Endodermal cell (in vitro differentiated cells): ENCODE data around the gene PROK2. TPM values are rescaled to one million over a fixed set of nuclear protein-coding genes. Genes with fewer than 3 reads are reported as not detected.

Experiments used
- DNase-seq: peaks from one replicate; pipeline ENCODE4 v3.0.0-alpha.2; 2017
- H3K27ac ChIP-seq: 2 replicates; pipeline ENCODE4 v1.5.1; 2013; ENCODE audit warnings: mild to moderate bottlenecking, low read depth, low read length, moderate library complexity
- H3K27me3 ChIP-seq: 2 replicates; pipeline ENCODE4 v1.6.1; 2013; ENCODE audit warnings: mild to moderate bottlenecking, low read length, moderate library complexity; ENCODE audit not compliant: insufficient read depth, control insufficient read depth, poor library complexity, severe bottlenecking
- H3K36me3 ChIP-seq: 2 replicates; pipeline ENCODE4 v1.7.0; 2013; ENCODE audit warnings: mild to moderate bottlenecking, low read length, moderate library complexity; ENCODE audit not compliant: control insufficient read depth, insufficient read depth
- H3K4me1 ChIP-seq: one replicate; pipeline ENCODE4 v1.7.0; 2013; ENCODE audit warnings: low read length; ENCODE audit not compliant: control insufficient read depth, insufficient read depth
- H3K4me3 ChIP-seq: 2 replicates; pipeline ENCODE4 v1.5.1; 2013; ENCODE audit warnings: mild to moderate bottlenecking, low read length, moderate library complexity
- H3K9ac ChIP-seq: 2 replicates; pipeline ENCODE4 v1.6.1; 2013; ENCODE audit warnings: mild to moderate bottlenecking, low read length, moderate library complexity; ENCODE audit not compliant: poor library complexity, severe bottlenecking; ENCODE audit errors: extremely low read depth
- H3K9me3 ChIP-seq: 2 replicates; pipeline ENCODE4 v1.6.1; 2013; ENCODE audit warnings: mild to moderate bottlenecking, low read length, moderate library complexity; ENCODE audit not compliant: control insufficient read depth
- H3K27ac Mint-ChIP-seq: 2 replicates; pipeline ENCODE4 v1.8.0; 2020; ENCODE audit warnings: mixed read lengths
- H3K27me3 Mint-ChIP-seq: 2 replicates; pipeline ENCODE4 v1.8.0; 2021; ENCODE audit warnings: mild to moderate bottlenecking, mixed read lengths; ENCODE audit not compliant: insufficient read depth
- H3K36me3 Mint-ChIP-seq: 2 replicates; pipeline ENCODE4 v1.8.0; 2020; ENCODE audit warnings: low read depth, mixed read lengths
- H3K4me1 Mint-ChIP-seq: 2 replicates; pipeline ENCODE4 v1.8.0; 2020; ENCODE audit warnings: mixed read lengths
- H3K4me3 Mint-ChIP-seq: 2 replicates; pipeline ENCODE4 v1.8.0; 2020; ENCODE audit warnings: mild to moderate bottlenecking, moderate library complexity, mixed read lengths
- H3K9me3 Mint-ChIP-seq: 2 replicates; pipeline ENCODE4 v1.8.0; 2020; ENCODE audit warnings: mild to moderate bottlenecking, mixed read lengths
- WGBS, 2 experiments: methylation state at CpG; one replicate each; pipeline versions ENCODE4 v1.1.5 to v1.1.7; 2013; ENCODE audit warnings: missing lambda C conversion rate in 2 of 2, mixed read lengths in 1 of 2; ENCODE audit not compliant: insufficient coverage in 1 of 2, insufficient read length in 1 of 2; 5-methylcytosine and 5-hydroxymethylcytosine counted together
- total RNA-seq, 2 donors: library from RNA; stranded (reverse); fragmentation: NEBNext Ultra II Directional in 1 of 2; extraction: Animal tissue kit (Norgen Biotek cat#: 25700) in 1 of 2; gene quantifications; 2 replicates in 1 of 2; 3 replicates in 1 of 2; pipeline ENCODE4 v1.2.1, GENCODE V29; 2021
- TF ChIP-seq, protein P1 (sequence below): fragments of 200-600 bp; sonication (generic); conservative IDR thresholded peaks from 2 replicates; pipeline ENCODE4 v1.5.0; 2021; ENCODE audit warnings: antibody characterized with exemption, mild to moderate bottlenecking

The PROK2 gene
- total RNA-seq, 2 donors from 2014 or later = 0.29 TPM; not detected in 1

DNA sequence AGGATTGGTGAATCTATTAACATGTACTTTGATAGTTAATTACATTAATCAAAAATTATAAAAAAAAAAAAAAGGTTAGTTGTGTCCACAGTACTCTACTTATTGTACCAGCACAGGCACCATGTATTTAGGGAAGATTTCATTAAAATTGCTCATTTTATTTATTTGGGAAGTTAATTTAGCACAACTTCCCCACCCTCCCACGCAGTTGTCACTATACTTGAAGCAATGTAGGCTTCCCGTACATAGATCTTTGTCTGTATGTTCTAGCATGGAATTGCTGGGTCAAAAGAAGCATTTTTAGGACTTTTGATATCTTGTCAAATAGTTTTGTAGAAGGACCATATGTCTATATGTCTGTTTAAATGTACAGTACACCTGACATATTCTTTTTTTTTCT lies 26.9 kb downstream of the PROK2 start:
- no peaks in the 10 kb centered on the region for H3K9me3 ChIP-seq
- H3K9ac ChIP-seq = no peak overlapping the region
- Mint-ChIP-seq H3K27ac (no peak overlapping the region), H3K4me3 (no peak overlapping the region), H3K4me1 (peaks cover 7% of the 10 kb centered on the region), H3K36me3 (no peaks in the 10 kb centered on the region), H3K9me3 (no peaks in the 10 kb centered on the region), H3K27me3 (peaks cover 67% of the 10 kb centered on the region)
- 80 to 97% methylated on average over 1 to 2 of the region's 2 CpGs for WGBS, 2 experiments
- no peak overlapping the region for H3K4me3 ChIP-seq
- no peak for DNase-seq
- no peaks in the 10 kb centered on the region for H3K36me3 ChIP-seq
- H3K27me3 ChIP-seq = peaks cover 44% of the 10 kb centered on the region
- no peak overlapping the region for H3K27ac ChIP-seq
- TF ChIP-seq, protein P1, sequence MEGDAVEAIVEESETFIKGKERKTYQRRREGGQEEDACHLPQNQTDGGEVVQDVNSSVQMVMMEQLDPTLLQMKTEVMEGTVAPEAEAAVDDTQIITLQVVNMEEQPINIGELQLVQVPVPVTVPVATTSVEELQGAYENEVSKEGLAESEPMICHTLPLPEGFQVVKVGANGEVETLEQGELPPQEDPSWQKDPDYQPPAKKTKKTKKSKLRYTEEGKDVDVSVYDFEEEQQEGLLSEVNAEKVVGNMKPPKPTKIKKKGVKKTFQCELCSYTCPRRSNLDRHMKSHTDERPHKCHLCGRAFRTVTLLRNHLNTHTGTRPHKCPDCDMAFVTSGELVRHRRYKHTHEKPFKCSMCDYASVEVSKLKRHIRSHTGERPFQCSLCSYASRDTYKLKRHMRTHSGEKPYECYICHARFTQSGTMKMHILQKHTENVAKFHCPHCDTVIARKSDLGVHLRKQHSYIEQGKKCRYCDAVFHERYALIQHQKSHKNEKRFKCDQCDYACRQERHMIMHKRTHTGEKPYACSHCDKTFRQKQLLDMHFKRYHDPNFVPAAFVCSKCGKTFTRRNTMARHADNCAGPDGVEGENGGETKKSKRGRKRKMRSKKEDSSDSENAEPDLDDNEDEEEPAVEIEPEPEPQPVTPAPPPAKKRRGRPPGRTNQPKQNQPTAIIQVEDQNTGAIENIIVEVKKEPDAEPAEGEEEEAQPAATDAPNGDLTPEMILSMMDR = no peak
- no peaks in the 10 kb centered on the region for H3K4me1 ChIP-seq

DNA sequence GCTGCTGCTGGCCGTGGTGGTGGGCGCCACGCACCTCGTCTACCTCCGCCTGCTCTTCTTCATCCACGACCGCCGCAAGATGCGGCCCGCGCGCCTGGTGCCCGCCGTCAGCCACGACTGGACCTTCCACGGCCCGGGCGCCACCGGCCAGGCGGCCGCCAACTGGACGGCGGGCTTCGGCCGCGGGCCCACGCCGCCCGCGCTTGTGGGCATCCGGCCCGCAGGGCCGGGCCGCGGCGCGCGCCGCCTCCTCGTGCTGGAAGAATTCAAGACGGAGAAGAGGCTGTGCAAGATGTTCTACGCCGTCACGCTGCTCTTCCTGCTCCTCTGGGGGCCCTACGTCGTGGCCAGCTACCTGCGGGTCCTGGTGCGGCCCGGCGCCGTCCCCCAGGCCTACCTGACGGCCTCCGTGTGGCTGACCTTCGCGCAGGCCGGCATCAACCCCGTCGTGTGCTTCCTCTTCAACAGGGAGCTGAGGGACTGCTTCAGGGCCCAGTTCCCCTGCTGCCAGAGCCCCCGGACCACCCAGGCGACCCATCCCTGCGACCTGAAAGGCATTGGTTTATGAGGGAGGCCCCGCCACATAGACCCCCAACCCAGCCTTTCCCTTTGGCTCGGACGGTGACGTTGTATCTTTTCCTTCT lies 30.2 kb downstream of the PROK2 start:
- peak; percentile 62 for DNase-seq
- H3K9me3 Mint-ChIP-seq = no peaks in the 10 kb centered on the region
- Histone ChIP-seq H3K4me1 (peaks cover 3% of the 10 kb centered on the region), H3K4me3 (no peak overlapping the region), H3K36me3 (no peaks in the 10 kb centered on the region), H3K9ac (no peak overlapping the region), H3K27me3 (peaks cover 72% of the 10 kb centered on the region), H3K9me3 (no peaks in the 10 kb centered on the region), H3K27ac (no peak overlapping the region)
- no peak overlapping the region for H3K27ac Mint-ChIP-seq
- 43 to 50% methylated on average over 25 to 65 of the region's 65 CpGs for WGBS, 2 experiments
- H3K4me1 Mint-ChIP-seq = peaks cover 9% of the 10 kb centered on the region
- TF ChIP-seq, protein P1 = no peak
- H3K36me3 Mint-ChIP-seq = no peaks in the 10 kb centered on the region
- H3K27me3 Mint-ChIP-seq = peaks cover 78% of the 10 kb centered on the region
- H3K4me3 Mint-ChIP-seq = peak overlapping the region; percentile 61

GRCh38 chr3:71753701-71754609 lies 31.0 kb downstream of the PROK2 start, which contains the start of gene GPR27:
TSS of gene GPR27 (plus strand) at chr3:71753855. CDS start at chr3:71754050, 195 bp downstream.
- H3K27ac Mint-ChIP-seq = no peak within 1 kb of the TSS
- H3K36me3 Mint-ChIP-seq = no peaks in the 10 kb centered on the region
- peak; percentile 78 for DNase-seq
- Histone ChIP-seq H3K4me1 (peaks cover 3% of the 10 kb centered on the region), H3K9ac (no peak within 1 kb of the TSS), H3K9me3 (no peaks in the 10 kb centered on the region), H3K4me3 (peak within 1 kb of the TSS; percentile 74), H3K36me3 (no peaks in the 10 kb centered on the region), H3K27ac (no peak within 1 kb of the TSS), H3K27me3 (peaks cover 80% of the 10 kb centered on the region)
- peaks cover 9% of the 10 kb centered on the region for H3K4me1 Mint-ChIP-seq
- H3K4me3 Mint-ChIP-seq = peak within 1 kb of the TSS; percentile 61
- 1% methylated on average over 41 to 131 of the region's 131 CpGs for WGBS, 2 experiments
- H3K27me3 Mint-ChIP-seq = peaks cover 78% of the 10 kb centered on the region
- H3K9me3 Mint-ChIP-seq = no peaks in the 10 kb centered on the region
- TF ChIP-seq, protein P1 = no peak
